Glutamatergic neuron (in vitro differentiated cells): Measurements from ENCODE around the gene GPR183. TPM values are rescaled to one million over a fixed set of nuclear protein-coding genes. Genes with fewer than 3 reads are reported as not detected.

Experiments used
- DNase-seq: peaks from one replicate; pipeline ENCODE4 v3.0.0; 2022
- H3K27ac Mint-ChIP-seq: one replicate; pipeline ENCODE4 v1.8.0; 2020; ENCODE audit warnings: mild to moderate bottlenecking, mixed read lengths, inconsistent platforms; ENCODE audit not compliant: unreplicated experiment
- H3K27me3 Mint-ChIP-seq: one replicate; pipeline ENCODE4 v1.8.0; 2020; ENCODE audit warnings: mild to moderate bottlenecking, moderate library complexity, mixed read lengths, inconsistent platforms; ENCODE audit not compliant: unreplicated experiment
- H3K36me3 Mint-ChIP-seq: one replicate; pipeline ENCODE4 v1.8.0; 2020; ENCODE audit warnings: mild to moderate bottlenecking, mixed read lengths, inconsistent platforms; ENCODE audit not compliant: unreplicated experiment
- H3K4me1 Mint-ChIP-seq: one replicate; pipeline ENCODE4 v1.8.0; 2020; ENCODE audit warnings: mild to moderate bottlenecking, low read depth, mixed read lengths, inconsistent platforms; ENCODE audit not compliant: unreplicated experiment
- H3K4me3 Mint-ChIP-seq: one replicate; pipeline ENCODE4 v1.8.0; 2020; ENCODE audit warnings: mild to moderate bottlenecking, mixed read lengths, inconsistent platforms; ENCODE audit not compliant: unreplicated experiment
- H3K9me3 Mint-ChIP-seq: one replicate; pipeline ENCODE4 v1.8.0; 2020; ENCODE audit warnings: mild to moderate bottlenecking, moderate library complexity, mixed read lengths, inconsistent platforms; ENCODE audit not compliant: unreplicated experiment
- CTCF ChIP-seq: fragments of 200-600 bp; sonication (generic); IDR thresholded peaks from one replicate; pipeline ENCODE4 v1.5.0; 2021; ENCODE audit not compliant: partially characterized antibody, unreplicated experiment
- total RNA-seq: library from RNA; stranded (reverse); fragmentation: NEBNext Ultra II Directional; extraction: Animal tissue kit (Norgen Biotek cat#: 25700); gene quantifications from one replicate; pipeline ENCODE4 v1.2.1, GENCODE V29; 2021; ENCODE audit not compliant: unreplicated experiment

The GPR183 gene
- total RNA-seq, 1 donor from 2014 or later: not detected

DNA sequence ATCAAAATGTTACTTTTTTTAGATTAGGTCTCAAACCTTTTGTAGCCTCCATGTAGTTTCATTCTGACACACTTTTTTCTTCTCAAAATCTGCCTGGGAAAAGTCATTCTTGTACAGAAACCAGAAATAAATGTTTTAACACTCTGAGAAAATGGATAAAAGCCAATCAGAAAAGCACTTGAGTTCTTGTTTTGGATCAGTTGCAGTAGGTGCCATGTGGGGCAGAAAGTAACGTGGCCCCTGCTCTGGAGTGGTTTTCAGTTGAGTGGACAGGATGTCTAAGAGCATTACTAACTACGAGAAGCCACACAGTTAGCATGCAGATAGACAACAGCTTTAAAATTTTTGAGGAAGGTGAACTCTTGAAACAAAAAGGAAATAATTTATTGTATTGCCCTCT lies 19.1 kb downstream of the GPR183 start:
- TF ChIP-seq CTCF: no peak
- no peaks in the 10 kb centered on the region for H3K4me1 Mint-ChIP-seq
- H3K36me3 Mint-ChIP-seq: no peaks in the 10 kb centered on the region
- DNase-seq: no peak
- H3K4me3 Mint-ChIP-seq: no peak overlapping the region
- H3K9me3 Mint-ChIP-seq: no peaks in the 10 kb centered on the region
- H3K27ac Mint-ChIP-seq: no peak overlapping the region
- peaks cover 3% of the 10 kb centered on the region for H3K27me3 Mint-ChIP-seq

- TF ChIP-seq CTCF: no peak
- Mint-ChIP-seq H3K36me3 (no peaks in the 10 kb centered on the region), H3K9me3 (no peaks in the 10 kb centered on the region), H3K4me1 (no peaks in the 10 kb centered on the region), H3K27me3 (peaks cover 3% of the 10 kb centered on the region), H3K4me3 (no peak overlapping the region), H3K27ac (no peak overlapping the region)
- DNase-seq: no peak
Measured at GRCh38 chr13:99287551-99287950, 19.6 kb downstream of the GPR183 start.

DNA sequence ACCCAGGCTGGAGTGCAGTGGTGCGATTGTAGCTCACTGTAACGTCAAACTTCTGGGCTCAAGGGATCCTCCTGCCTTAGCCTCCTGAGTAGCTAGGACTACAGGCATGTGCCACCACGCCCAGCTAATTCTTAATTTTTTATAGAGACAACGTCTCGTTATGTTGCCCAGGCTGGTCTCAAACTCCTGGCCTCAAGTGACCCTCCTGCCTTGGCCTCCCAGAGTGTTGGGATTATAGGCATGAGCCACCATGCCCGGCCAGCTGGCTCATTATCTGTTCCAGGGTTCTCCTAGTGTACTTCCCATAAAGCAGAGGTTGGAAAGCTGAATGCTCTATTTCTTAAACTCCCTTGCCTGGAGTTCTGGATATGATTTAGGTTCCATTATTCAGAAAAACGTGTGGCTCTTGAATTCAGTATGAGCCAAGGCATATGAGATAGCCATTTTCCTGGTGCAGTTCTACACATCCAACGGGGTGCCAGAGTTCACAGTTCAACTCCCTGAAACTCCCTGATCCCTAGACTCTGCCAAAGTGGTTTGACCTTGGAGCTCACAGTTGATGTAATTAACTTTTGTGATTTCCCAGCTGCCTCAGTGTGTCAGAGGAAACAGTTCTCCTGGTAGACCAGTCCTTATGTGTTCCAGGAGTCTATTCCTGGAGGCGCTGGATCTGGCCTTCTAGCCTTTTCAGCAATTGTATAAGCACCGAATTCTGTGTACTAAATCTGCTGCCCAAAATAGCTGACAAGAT lies 21.6 kb downstream of the GPR183 start:
- no peaks in the 10 kb centered on the region for H3K4me1 Mint-ChIP-seq
- no peak for DNase-seq
- H3K27ac Mint-ChIP-seq: no peak overlapping the region
- no peaks in the 10 kb centered on the region for H3K9me3 Mint-ChIP-seq
- peaks cover 3% of the 10 kb centered on the region for H3K27me3 Mint-ChIP-seq
- no peak overlapping the region for H3K4me3 Mint-ChIP-seq
- TF ChIP-seq CTCF: no peak
- no peaks in the 10 kb centered on the region for H3K36me3 Mint-ChIP-seq

- no peak for TF ChIP-seq CTCF
- Mint-ChIP-seq H3K27ac (no peak overlapping the region), H3K4me3 (no peak overlapping the region), H3K9me3 (no peaks in the 10 kb centered on the region), H3K27me3 (peaks cover 2% of the 10 kb centered on the region), H3K4me1 (no peaks in the 10 kb centered on the region), H3K36me3 (no peaks in the 10 kb centered on the region)
- no peak for DNase-seq
Measured at GRCh38 chr13:99282264-99283231, 24.7 kb downstream of the GPR183 start.
